K562 (cell line): ENCODE measurements around the gene LAIR1. TPM values are rescaled to one million over a fixed set of nuclear protein-coding genes. Genes with fewer than 3 reads are reported as not detected.

Source experiments
- ATAC-seq: fragments of 200-7000 bp; cut with Tn5 transposase; 3 replicates; pipeline ENCODE4 v1.9.1; 2020; ENCODE audit warnings: moderate library complexity
- BruUV-seq: library from RNA; stranded (reverse); fragments of 400-500 nt; replicated peaks from 2 replicates; lab custom pipeline; 2021; lab: Mats Ljungman, UMichigan
- CTCF ChIA-PET: fragments of 300-600 bp; formaldehyde crosslinking; extraction: SDS; loops from one replicate; lab custom pipeline; 2021; ENCODE audit warnings: low intra/inter-chr PET ratio; lab: Yijun Ruan, JAX
- POLR2A ChIA-PET: fragments of 300-600, 350-650 bp; sonication (Branson Sonifier 250); formaldehyde crosslinking; extraction: SDS; loops from one replicate; lab custom pipeline; 2021; ENCODE audit warnings: antibody characterized with exemption, inconsistent platforms; lab: Yijun Ruan, JAX
- DNase-seq, 4 experiments: peaks; one replicate each; pipeline versions ENCODE4 v3.0.0 to v3.0.0-alpha.2; 2011 to 2018; ENCODE audit warnings: low spot score in 3 of 4, mixed read lengths in 3 of 4; ENCODE audit errors: extremely low read depth in 1 of 4
- FAIRE-seq: peaks from 2 replicates; lab custom pipeline; 2011; peaks lifted over from hg19 to GRCh38; lab: Jason Lieb, UNC
- H2AFZ ChIP-seq: 2 replicates; pipeline ENCODE4 v1.6.0; 2011; ENCODE audit warnings: low read depth, low read length, control low read depth, inconsistent platforms
- H3K27ac ChIP-seq: fragments of 200-600 bp; 3 replicates; pipeline ENCODE4 v1.8.0; 2011; ENCODE audit warnings: low read depth, mild to moderate bottlenecking, control low read depth, inconsistent platforms, low read length, moderate library complexity, mixed read lengths; ENCODE audit errors: extremely low read depth
- H3K27me3 ChIP-seq, 2 experiments: fragments of 300-600 bp in 1 of 2; 2 replicates in 1 of 2; 3 replicates in 1 of 2; pipeline versions ENCODE4 v1.6.0 to v1.8.0; 2011; ENCODE audit warnings: inconsistent platforms in 2 of 2, low read length in 2 of 2, mild to moderate bottlenecking in 1 of 2, mixed read lengths in 1 of 2, moderate library complexity in 1 of 2; ENCODE audit not compliant: control insufficient read depth in 2 of 2, insufficient read depth in 2 of 2
- H3K36me3 ChIP-seq: fragments of 300-600 bp; 3 replicates; pipeline ENCODE4 v1.8.0; 2011; ENCODE audit warnings: mild to moderate bottlenecking, low read length, inconsistent platforms; ENCODE audit not compliant: control insufficient read depth, insufficient read depth
- H3K4me1 ChIP-seq, 2 experiments: fragments of 200-600 bp in 1 of 2; replicated peaks in 1 of 2; 2 replicates in 1 of 2; 3 replicates in 1 of 2; pipeline versions ENCODE4 v1.5.1 to v1.8.0; 2011; ENCODE audit warnings: inconsistent platforms in 2 of 2, low read length in 2 of 2, mild to moderate bottlenecking in 1 of 2, mixed read lengths in 1 of 2, moderate library complexity in 1 of 2; ENCODE audit not compliant: control insufficient read depth in 2 of 2, insufficient read depth in 2 of 2
- H3K4me2 ChIP-seq: 2 replicates; pipeline ENCODE4 v1.6.1; 2011; ENCODE audit warnings: low read length, control low read depth, inconsistent platforms, mixed read lengths; ENCODE audit not compliant: insufficient read depth
- H3K4me3 ChIP-seq: fragments of 200-600 bp; sonication (generic), shearing (Covaris generic); 2 replicates; pipeline ENCODE4 v1.5.1; 2016; ENCODE audit warnings: control low read depth, inconsistent platforms
- H3K79me2 ChIP-seq: fragments of 200-600 bp; 3 replicates; pipeline ENCODE4 v1.8.0; 2011; ENCODE audit warnings: low read length, inconsistent platforms; ENCODE audit not compliant: control insufficient read depth, insufficient read depth
- H3K9ac ChIP-seq, 2 experiments: 2 replicates each; pipeline versions ENCODE4 v1.6.0 to v1.6.1; 2011; ENCODE audit warnings: low read depth in 2 of 2, low read length in 2 of 2, control low read depth in 1 of 2, inconsistent platforms in 1 of 2, mild to moderate bottlenecking in 1 of 2, mixed read lengths in 1 of 2; ENCODE audit not compliant: insufficient read depth in 1 of 2
- H3K9me1 ChIP-seq: one replicate; pipeline ENCODE4 v1.6.0; 2011; ENCODE audit warnings: inconsistent platforms, mild to moderate bottlenecking, low read length, moderate library complexity; ENCODE audit not compliant: control insufficient read depth, insufficient read depth
- H3K9me3 ChIP-seq: replicated peaks from 2 replicates; pipeline ENCODE4 v1.5.1; 2011; ENCODE audit warnings: low read depth, low read length, inconsistent platforms; ENCODE audit not compliant: control insufficient read depth, insufficient read depth
- H4K20me1 ChIP-seq: replicated peaks from 2 replicates; pipeline ENCODE4 v1.6.1; 2011; ENCODE audit warnings: low read length, inconsistent platforms, mixed read lengths; ENCODE audit not compliant: control insufficient read depth, insufficient read depth
- ATF3 ChIP-seq, 2 experiments: fragments of 450-650 bp in 1 of 2; sonication (generic) in 1 of 2; formaldehyde crosslinking in 1 of 2; IDR thresholded peaks in 1 of 2; conservative IDR thresholded peaks in 1 of 2; 2 replicates each; pipeline versions ENCODE4 v1.6.1 to v1.8.1; 2016 to 2023; ENCODE audit warnings: mild to moderate bottlenecking in 2 of 2, moderate library complexity in 2 of 2, inconsistent platforms in 1 of 2, missing genetic modification reagents in 1 of 2
- ATF7 ChIP-seq: fragments of 450-650 bp; IDR thresholded peaks from 2 replicates; pipeline ENCODE4 v1.7.1; 2014; ENCODE audit warnings: mild to moderate bottlenecking, moderate library complexity
- CCNT2 ChIP-seq: IDR thresholded peaks from 2 replicates; pipeline ENCODE4 v1.6.1; 2011; ENCODE audit warnings: borderline replicate concordance, low read depth, mild to moderate bottlenecking, moderate library complexity, mixed read lengths, low read length; ENCODE audit not compliant: insufficient read length; ENCODE audit errors: extremely low read depth
- ESRRA ChIP-seq: fragments of 450-650 bp; IDR thresholded peaks from 2 replicates; pipeline ENCODE4 v1.6.1; 2014; ENCODE audit warnings: low read depth, mild to moderate bottlenecking, moderate library complexity, borderline replicate concordance
- ETS2 ChIP-seq: IDR thresholded peaks from 2 replicates; pipeline ENCODE4 v1.6.1; 2016; ENCODE audit warnings: borderline replicate concordance, missing genetic modification characterization, mild to moderate bottlenecking, moderate library complexity, missing compliant biosample characterization; ENCODE audit not compliant: poor library complexity, severe bottlenecking
- FOXA3 ChIP-seq, 2 experiments: fragments of 450-650 bp in 1 of 2; sonication (generic) in 1 of 2; formaldehyde crosslinking; IDR thresholded peaks in 1 of 2; conservative IDR thresholded peaks in 1 of 2; 2 replicates each; pipeline versions ENCODE4 v1.4.0 to v1.8.0; 2020 to 2022; ENCODE audit warnings: mild to moderate bottlenecking in 2 of 2, missing genetic modification reagents in 1 of 2
- GTF2E2 ChIP-seq: fragments of 200-800 bp; sonication (Bioruptor generic); IDR thresholded peaks from 2 replicates; pipeline ENCODE4 v1.6.1; 2016; ENCODE audit warnings: missing genetic modification characterization, missing compliant biosample characterization
- ID3 ChIP-seq, 2 experiments: fragments of 250-450 bp in 1 of 2; fragments of 450-650 bp in 1 of 2; sonication (Bioruptor Pico) in 1 of 2; IDR thresholded peaks; 2 replicates each; pipeline versions ENCODE4 v1.6.1 to v1.8.0; 2016 to 2021; ENCODE audit warnings: mild to moderate bottlenecking in 2 of 2, moderate library complexity in 2 of 2, missing compliant biosample characterization in 1 of 2, missing genetic modification characterization in 1 of 2
- NFRKB ChIP-seq: fragments of 450-650 bp; IDR thresholded peaks from 2 replicates; pipeline ENCODE4 v1.6.1; 2016; ENCODE audit warnings: low read depth
- NR2F6 ChIP-seq: fragments of 450-650 bp; formaldehyde crosslinking; IDR thresholded peaks from 2 replicates; pipeline ENCODE4 v1.4.0; 2020; ENCODE audit warnings: mild to moderate bottlenecking
- POLR2H ChIP-seq: IDR thresholded peaks from 2 replicates; pipeline ENCODE4 v1.6.1; 2016; ENCODE audit warnings: missing genetic modification characterization, low read depth, mild to moderate bottlenecking, control low read depth, missing compliant biosample characterization, moderate library complexity
- SAFB ChIP-seq: fragments of 200-400 bp; formaldehyde crosslinking; IDR thresholded peaks from 2 replicates; pipeline ENCODE4 v1.6.1; 2017; ENCODE audit warnings: low read depth, low read length, borderline replicate concordance
- TAL1 ChIP-seq: fragments of 450-650 bp; IDR thresholded peaks from 2 replicates; pipeline ENCODE4 v1.6.1; 2016; ENCODE audit warnings: mild to moderate bottlenecking
- TRIM24 ChIP-seq, 2 experiments: fragments of 450-650 bp; IDR thresholded peaks; 2 replicates each; pipeline ENCODE4 v1.6.1; 2016
- ZBTB11 ChIP-seq, 3 experiments: fragments of 200-800 bp in 1 of 3; fragments of 250-450 bp in 1 of 3; fragments of 450-650 bp in 1 of 3; sonication (Bioruptor Pico) in 1 of 3; sonication (Bioruptor generic) in 1 of 3; formaldehyde crosslinking in 1 of 3; IDR thresholded peaks; 2 replicates each; pipeline versions ENCODE4 v1.6.1 to v1.8.0; 2016 to 2022; ENCODE audit warnings: mild to moderate bottlenecking in 2 of 3, missing genetic modification characterization in 2 of 3, missing compliant biosample characterization in 1 of 3, moderate library complexity in 1 of 3
- ZNF324 ChIP-seq: fragments of 250-450 bp; sonication (Bioruptor Pico); IDR thresholded peaks from 2 replicates; pipeline ENCODE4 v1.4.0; 2020; ENCODE audit warnings: mild to moderate bottlenecking
- WGBS: fragments of 100-300 bp; shearing (Covaris generic); methylation state at CpG from one replicate; pipeline ENCODE4 v1.1.6; 2016; ENCODE audit warnings: low coverage, mixed read lengths; ENCODE audit not compliant: insufficient coverage; ENCODE audit errors: missing lambda C conversion rate; 5-methylcytosine and 5-hydroxymethylcytosine counted together
- in situ Hi-C: fragments of 300-500 bp; cut with MboI; formaldehyde crosslinking; loops from 4 replicates; pipeline ENCODE4 v1.15.0; 2018; ENCODE audit warnings: inconsistent platforms, mixed read lengths
- intact Hi-C: fragments of 100-400 bp; cut with micrococcal nuclease; formaldehyde crosslinking; loops from 2 replicates; pipeline ENCODE4 v1.14.2; 2022
- polyA plus RNA-seq, 8 experiments: library from polyadenylated mRNA; depleted of rRNA in 4 of 8; stranded (reverse) in 5 of 8; unstranded in 3 of 8; fragments of >200 nt; fragmentation: Nextera tagmentation in 2 of 8; fragmentation: Illumina TruSeq in 1 of 8; extraction: Ambion mirVana in 2 of 8; extraction: Trizol in 1 of 8; gene quantifications; 2 replicates each; pipeline versions ENCODE4 v1.2.1 to v1.2.3, GENCODE V29; 2011 to 2014; ENCODE audit warnings: inconsistent platforms in 1 of 8, missing spikeins in 1 of 8
- total RNA-seq, 7 experiments: library from RNA; depleted of rRNA in 6 of 7; stranded (reverse); fragments of >200 nt in 6 of 7; fragmentation: Illumina TruSeq in 2 of 7; extraction: Trizol in 2 of 7; gene quantifications; 2 replicates each; pipeline versions ENCODE4 v1.2.1 to v1.2.3, GENCODE V29; 2011 to 2021; ENCODE audit warnings: low replicate concordance in 1 of 7

The LAIR1 gene
- total and polyA plus RNA-seq, 9 of the 15 experiments (the other 6 are each of a cell fraction or from before 2014, with no cell fraction given), result 0.12 to 0.54 (median 0.24) TPM; not detected in 6

- Histone ChIP-seq H3K4me2 (no peak overlapping the region), H4K20me1 (no peaks in the 10 kb centered on the region), H3K9ac (no peak overlapping the region), H3K27ac (no peak overlapping the region; the same call in 2 of the 3 replicates), H3K27me3 (peaks cover 5 to 27% of the 10 kb centered on the region in 2 experiments; a peak in 4 of 5 replicates), H3K9me1 (no peaks in the 10 kb centered on the region), H3K79me2 (no peaks in the 10 kb centered on the region), H3K4me3 (no peak overlapping the region), H3K36me3 (no peaks in the 10 kb centered on the region), H3K4me1 (peaks cover 0 to 3% of the 10 kb centered on the region in 2 experiments; a peak in 1 of 5 replicates), H2AFZ (no peak overlapping the region), H3K9me3 (no peaks in the 10 kb centered on the region)
- intact Hi-C loops, result no loop called here
- ChIA-PET CTCF (no interaction called here), POLR2A (no interaction called here)
- no peak for FAIRE-seq
- BruUV-seq, result no TSS peak
- in situ Hi-C loops, result no loop called here
- WGBS, result 0% methylated on average over 8 of the region's 8 CpGs
- ATAC-seq, result peak; percentile 62
- no peak for DNase-seq
- TF ChIP-seq ESRRA (0 out of 2 replicates have a peak, but pooled peaks have one; percentile 33), ATF7 (peak; percentile 50; the same call in 1 of the 2 replicates), NFRKB (peak; percentile 25; the same call in 1 of the 2 replicates), SAFB (no peak), ETS2 (tag) (no peak), ZNF324 (CRISPR knock-in tag) (no peak), POLR2H (peak; percentile 71), ID3 (CRISPR knock-in tag; IDR thresholded peaks at IDR 0.05) (no peak), ID3 (tag; IDR thresholded peaks at IDR 0.05) (no peak), FOXA3 (CRISPR knock-in tag; conservative IDR thresholded peaks at IDR 0.05 in 1 of 2, IDR thresholded peaks at IDR 0.05 in 1 of 2) (no peak), CCNT2 (no peak), TRIM24 (IDR thresholded peaks at IDR 0.05) (peak; percentile 45 to 83; a peak in 2 of 4 replicates), NR2F6 (CRISPR knock-in tag) (no peak), ZBTB11 (CRISPR knock-in tag; IDR thresholded peaks at IDR 0.05) (no peak), TAL1 (no peak), ATF3 (IDR thresholded peaks at IDR 0.05) (peak; percentile 84), ATF3 (CRISPR knock-in tag; conservative IDR thresholded peaks at IDR 0.05) (no peak), GTF2E2 (tag) (0 out of 2 replicates have a peak, but pooled peaks have one; percentile 40)
These were observed 4.5 kb upstream of the LAIR1 start for GRCh38 chr19:54369082-54369687.
